B cell (primary cell): ENCODE measurements around the gene NMNAT2. TPM values are rescaled to one million over a fixed set of nuclear protein-coding genes. Genes with fewer than 3 reads are reported as not detected.

Experiments used
- ATAC-seq: fragments of 200-7000 bp; cut with Tn5 transposase; one replicate; pipeline ENCODE4 v1.10.0; 2021; ENCODE audit warnings: low read depth, mild to moderate bottlenecking, moderate number of reproducible peaks, moderate library complexity
- CTCF ChIA-PET: fragments of 350-600 bp; sonication (Branson Sonifier 250); formaldehyde crosslinking; loops from one replicate; lab custom pipeline; 2021; ENCODE audit warnings: antibody characterized with exemption, inconsistent platforms; lab: Charles Lee
- POLR2A ChIA-PET: fragments of 350-600 bp; sonication (Branson Sonifier 250); formaldehyde crosslinking; loops from one replicate; lab custom pipeline; 2021; ENCODE audit warnings: antibody characterized with exemption; lab: Charles Lee
- DNase-seq: peaks from one replicate; pipeline ENCODE4 v3.0.0; 2013
- H2AFZ ChIP-seq: 2 replicates; pipeline ENCODE4 v1.6.1; 2012; ENCODE audit warnings: mild to moderate bottlenecking, low read depth, low read length; ENCODE audit not compliant: insufficient read depth, poor library complexity, severe bottlenecking
- H3K27ac ChIP-seq, 2 donors: 1 replicate in 1 of 2; 2 replicates in 1 of 2; pipeline ENCODE4 v1.5.1; 2012 to 2013; ENCODE audit warnings: low read length in 2 of 2, mild to moderate bottlenecking in 2 of 2, moderate library complexity in 1 of 2
- H3K27me3 ChIP-seq, 4 experiments: fragments of 200-600 bp in 1 of 4; sonication (generic) in 1 of 4; replicated peaks in 1 of 4; 1 replicate in 2 of 4; 2 replicates in 2 of 4; pipeline versions ENCODE4 v1.6.1 to v1.7.0; 2013 to 2016; ENCODE audit warnings: low read length in 3 of 4, mild to moderate bottlenecking in 2 of 4, mixed read lengths in 1 of 4, moderate library complexity in 1 of 4; ENCODE audit not compliant: insufficient read depth in 4 of 4, control insufficient read depth in 3 of 4; ENCODE audit errors: control extremely low read depth in 1 of 4
- H3K36me3 ChIP-seq, 2 experiments: replicated peaks in 1 of 2; 1 replicate in 1 of 2; 2 replicates in 1 of 2; pipeline versions ENCODE4 v1.6.1 to v1.7.1; 2013; ENCODE audit warnings: low read length in 1 of 2; ENCODE audit not compliant: insufficient read depth in 2 of 2, control insufficient read depth in 1 of 2; ENCODE audit errors: control extremely low read depth in 1 of 2, extremely low read depth in 1 of 2
- H3K4me1 ChIP-seq, 2 donors: fragments of 200-600 bp in 1 of 2; sonication (generic) in 1 of 2; 1 replicate in 1 of 2; 2 replicates in 1 of 2; pipeline versions ENCODE4 v1.5.1 to v1.6.1; 2013 to 2017; ENCODE audit warnings: low read length in 2 of 2; ENCODE audit not compliant: control insufficient read depth in 2 of 2, insufficient read depth in 2 of 2
- H3K4me2 ChIP-seq: replicated peaks from 2 replicates; pipeline ENCODE3; 2012; ENCODE audit warnings: mild to moderate bottlenecking, low read depth, low read length; ENCODE audit not compliant: poor library complexity, severe bottlenecking
- H3K4me3 ChIP-seq, 5 experiments: fragments of 200-600 bp in 1 of 5; sonication (generic) in 1 of 5; 1 replicate in 3 of 5; 2 replicates in 2 of 5; pipeline versions ENCODE4 v1.5.1 to v1.7.0; 2011 to 2016; ENCODE audit warnings: low read length in 4 of 5, mild to moderate bottlenecking in 4 of 5, low read depth in 2 of 5, control low read depth in 1 of 5, moderate library complexity in 1 of 5; ENCODE audit not compliant: insufficient read depth in 1 of 5; ENCODE audit errors: control extremely low read depth in 1 of 5, extremely low read depth in 1 of 5
- H3K79me2 ChIP-seq: fragments of 200-600 bp; sonication (generic); one replicate; pipeline ENCODE4 v1.6.0; 2016; ENCODE audit warnings: low read length; ENCODE audit not compliant: control insufficient read depth, insufficient read depth
- H3K9ac ChIP-seq: fragments of 200-600 bp; sonication (generic); 2 replicates; pipeline ENCODE4 v1.6.1; 2017; ENCODE audit warnings: mild to moderate bottlenecking, low read length, moderate library complexity
- H3K9me3 ChIP-seq, 3 donors: one replicate each; pipeline versions ENCODE4 v1.6.1 to v1.7.1; 2013; ENCODE audit warnings: low read length in 2 of 3; ENCODE audit not compliant: control insufficient read depth in 2 of 3, insufficient read depth in 1 of 3; ENCODE audit errors: control extremely low read depth in 1 of 3
- H4K20me1 ChIP-seq: 2 replicates; pipeline ENCODE4 v1.6.0; 2012; ENCODE audit warnings: mild to moderate bottlenecking, low read length; ENCODE audit not compliant: insufficient read depth, control insufficient read depth, poor library complexity, severe bottlenecking
- H3K27ac Mint-ChIP-seq: one replicate; pipeline ENCODE4 v1.8.0; 2021; ENCODE audit warnings: mixed read lengths
- H3K27me3 Mint-ChIP-seq: one replicate; pipeline ENCODE4 v1.8.0; 2021; ENCODE audit warnings: mixed read lengths
- H3K4me1 Mint-ChIP-seq: one replicate; pipeline ENCODE4 v1.8.0; 2021; ENCODE audit warnings: mixed read lengths
- H3K4me3 Mint-ChIP-seq: one replicate; pipeline ENCODE4 v1.8.0; 2021; ENCODE audit warnings: mixed read lengths
- H3K9me3 Mint-ChIP-seq: one replicate; pipeline ENCODE4 v1.8.0; 2022; ENCODE audit warnings: mixed read lengths; ENCODE audit not compliant: insufficient read depth
- EZH2 ChIP-seq: IDR thresholded peaks from 2 replicates; pipeline ENCODE4 v1.6.1; 2012; ENCODE audit warnings: borderline replicate concordance, low read depth, mild to moderate bottlenecking, moderate library complexity, low read length; ENCODE audit not compliant: insufficient read depth, poor library complexity, severe bottlenecking
- WGBS: methylation state at CpG from one replicate; pipeline ENCODE4 v1.1.5; 2013; ENCODE audit warnings: missing lambda C conversion rate; ENCODE audit not compliant: insufficient coverage; 5-methylcytosine and 5-hydroxymethylcytosine counted together
- intact Hi-C: fragments of 100-400 bp; cut with micrococcal nuclease; formaldehyde crosslinking; loops from one replicate; pipeline ENCODE4 v1.10.0; 2022
- polyA plus RNA-seq: library from polyadenylated mRNA; depleted of rRNA; stranded (reverse); fragments of >200 nt; gene quantifications from 2 replicates; pipeline ENCODE4 v1.2.3, GENCODE V29; 2012
- total RNA-seq, 2 donors: library from RNA; stranded (reverse); fragments of 120-200 nt in 1 of 2; gene quantifications; 1 replicate in 1 of 2; 2 replicates in 1 of 2; pipeline versions ENCODE4 v1.2.3 to v1.2.4, GENCODE V29; 2013 to 2022
- TF ChIP-seq, protein P1 (sequence below): fragments of 200-600 bp; IDR thresholded peaks from one replicate; pipeline ENCODE4 v1.8.0; 2022; ENCODE audit warnings: antibody characterized with exemption, mild to moderate bottlenecking

NMNAT2 gene
- total and polyA plus RNA-seq, 2 donors (not counting 1 experiment from before 2014, with no cell fraction given): not detected

DNA sequence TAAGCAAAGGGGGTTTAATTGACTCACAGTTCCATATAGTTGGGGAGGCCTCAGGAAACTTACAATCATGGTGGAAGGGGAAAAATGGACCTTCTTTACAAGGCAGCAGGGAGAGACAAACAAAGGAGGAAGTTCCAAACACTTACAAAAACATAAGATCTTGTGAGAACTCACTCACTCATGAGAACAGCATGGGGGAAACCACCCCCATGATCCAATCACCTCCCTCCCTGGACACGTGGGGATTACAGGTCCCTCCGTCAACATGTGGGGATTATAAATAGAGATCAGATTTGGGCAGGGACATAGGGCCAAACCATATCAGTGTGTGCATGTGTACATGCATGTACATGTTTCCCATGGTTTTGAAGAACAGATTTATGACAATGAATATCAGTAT, 48.6 kb upstream of the NMNAT2 start:
- Histone ChIP-seq H3K27ac (no peak overlapping the region), H3K4me1 (no peaks in the 10 kb centered on the region), H3K27me3 (peaks cover 0 to 7% (median 2%) of the 10 kb centered on the region in 4 experiments), H2AFZ (no peak overlapping the region), H3K4me3 (no peak overlapping the region), H3K36me3 (no peaks in the 10 kb centered on the region), H3K4me2 (no peak overlapping the region), H3K79me2 (peaks cover 8% of the 10 kb centered on the region), H3K9ac (no peak overlapping the region), H4K20me1 (no peaks in the 10 kb centered on the region), H3K9me3 (no peaks in the 10 kb centered on the region)
- POLR2A ChIA-PET: no interaction called here
- WGBS: no CpG with 5 or more reads among the region's 2 CpGs
- CTCF ChIA-PET: no interaction called here
- intact Hi-C loops: loop anchor here (5.0 kb wide), 1 partner anchor 436 kb away; no protein-coding TSS in a partner anchor
- DNase-seq (no peak), ATAC-seq (no peak)
- no peak overlapping the region for H3K4me3 Mint-ChIP-seq
- TF ChIP-seq, protein P1, sequence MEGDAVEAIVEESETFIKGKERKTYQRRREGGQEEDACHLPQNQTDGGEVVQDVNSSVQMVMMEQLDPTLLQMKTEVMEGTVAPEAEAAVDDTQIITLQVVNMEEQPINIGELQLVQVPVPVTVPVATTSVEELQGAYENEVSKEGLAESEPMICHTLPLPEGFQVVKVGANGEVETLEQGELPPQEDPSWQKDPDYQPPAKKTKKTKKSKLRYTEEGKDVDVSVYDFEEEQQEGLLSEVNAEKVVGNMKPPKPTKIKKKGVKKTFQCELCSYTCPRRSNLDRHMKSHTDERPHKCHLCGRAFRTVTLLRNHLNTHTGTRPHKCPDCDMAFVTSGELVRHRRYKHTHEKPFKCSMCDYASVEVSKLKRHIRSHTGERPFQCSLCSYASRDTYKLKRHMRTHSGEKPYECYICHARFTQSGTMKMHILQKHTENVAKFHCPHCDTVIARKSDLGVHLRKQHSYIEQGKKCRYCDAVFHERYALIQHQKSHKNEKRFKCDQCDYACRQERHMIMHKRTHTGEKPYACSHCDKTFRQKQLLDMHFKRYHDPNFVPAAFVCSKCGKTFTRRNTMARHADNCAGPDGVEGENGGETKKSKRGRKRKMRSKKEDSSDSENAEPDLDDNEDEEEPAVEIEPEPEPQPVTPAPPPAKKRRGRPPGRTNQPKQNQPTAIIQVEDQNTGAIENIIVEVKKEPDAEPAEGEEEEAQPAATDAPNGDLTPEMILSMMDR: no peak
- no peak for TF ChIP-seq EZH2
- peaks cover 10% of the 10 kb centered on the region for H3K27me3 Mint-ChIP-seq
- H3K4me1 Mint-ChIP-seq: peaks cover 18% of the 10 kb centered on the region
- H3K27ac Mint-ChIP-seq: no peak overlapping the region
- H3K9me3 Mint-ChIP-seq: no peaks in the 10 kb centered on the region

DNA sequence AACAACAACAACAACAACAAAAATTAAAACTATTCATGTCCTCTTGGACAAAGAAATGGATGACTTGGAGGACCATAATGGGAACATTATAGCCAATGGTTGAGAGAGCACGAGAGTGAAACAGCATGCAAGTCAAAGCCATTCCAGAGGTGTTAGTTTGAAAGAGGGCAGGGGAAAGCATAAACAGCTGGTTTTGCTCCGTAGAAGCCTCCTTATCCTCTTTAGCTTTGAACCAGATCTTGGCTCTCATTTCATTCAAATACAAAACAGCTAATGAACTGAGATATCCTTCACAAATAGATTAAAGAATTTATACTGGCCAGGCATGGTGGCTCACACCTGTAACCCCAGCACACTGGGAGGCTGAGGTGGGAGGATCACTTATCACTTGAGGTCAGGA, 45.4 kb upstream of the NMNAT2 start:
- no peak overlapping the region for H3K27ac ChIP-seq
- no peak overlapping the region for H3K9ac ChIP-seq
- H3K79me2 ChIP-seq: no peaks in the 10 kb centered on the region
- no peak overlapping the region for H3K27ac Mint-ChIP-seq
- H3K9me3 Mint-ChIP-seq: no peaks in the 10 kb centered on the region
- no peaks in the 10 kb centered on the region for H4K20me1 ChIP-seq
- H2AFZ ChIP-seq: no peak overlapping the region
- ATAC-seq (no peak), DNase-seq (no peak)
- H3K36me3 ChIP-seq: no peaks in the 10 kb centered on the region
- peaks cover 0 to 12% (median 8%) of the 10 kb centered on the region in 4 experiments for H3K27me3 ChIP-seq
- H3K4me3 ChIP-seq: no peak overlapping the region
- H3K27me3 Mint-ChIP-seq: peaks cover 19% of the 10 kb centered on the region
- H3K4me3 Mint-ChIP-seq: no peak overlapping the region
- TF ChIP-seq, protein P1: no peak
- no peak for TF ChIP-seq EZH2
- intact Hi-C loops: no loop called here
- ChIA-PET CTCF (interaction anchor here (1.1 kb wide), 1 partner anchor 90 kb away, joined by 3 read pairs; no protein-coding TSS in a partner anchor), POLR2A (no interaction called here)
- H3K4me1 Mint-ChIP-seq: peaks cover 2% of the 10 kb centered on the region
- peaks cover 0 to 4% of the 10 kb centered on the region in 2 donors for H3K4me1 ChIP-seq
- no peak overlapping the region for H3K4me2 ChIP-seq
- no peaks in the 10 kb centered on the region for H3K9me3 ChIP-seq
- WGBS: 90% methylated on average over 1 of the region's 2 CpGs
